HUES64 (cell line): ENCODE measurements around the gene NFU1.
"Not testable (repeated sequence)": the region's sequence is repeated elsewhere in the genome, so short reads cannot be mapped to it uniquely, and the experiment has no call there.

Experiments
- H3K27ac ChIP-seq: 2 replicates; pipeline ENCODE4 v1.7.0; 2013; ENCODE audit warnings: low read depth, low read length, inconsistent platforms
- H3K27me3 ChIP-seq: 2 replicates; pipeline ENCODE4 v1.6.1; 2013; ENCODE audit warnings: mild to moderate bottlenecking, low read length; ENCODE audit not compliant: insufficient read depth
- H3K36me3 ChIP-seq: 2 replicates; pipeline ENCODE4 v1.6.1; 2013; ENCODE audit warnings: mild to moderate bottlenecking, low read length; ENCODE audit not compliant: insufficient read depth
- H3K4me1 ChIP-seq: 2 replicates; pipeline ENCODE4 v1.6.1; 2013; ENCODE audit warnings: mild to moderate bottlenecking, low read length, moderate library complexity; ENCODE audit not compliant: insufficient read depth
- H3K4me3 ChIP-seq: 2 replicates; pipeline ENCODE4 v1.5.1; 2013; ENCODE audit warnings: mild to moderate bottlenecking, low read length, moderate library complexity
- H3K9ac ChIP-seq: 2 replicates; pipeline ENCODE4 v1.6.1; 2013; ENCODE audit warnings: mild to moderate bottlenecking, low read depth, low read length
- H3K9me3 ChIP-seq: 2 replicates; pipeline ENCODE4 v1.6.1; 2013; ENCODE audit warnings: low read depth, low read length; ENCODE audit not compliant: insufficient read depth
- WGBS: fragments of 150-250, 120-280 bp; methylation state at CpG from one replicate; pipeline ENCODE4 v1.1.7; 2013; ENCODE audit warnings: missing lambda C conversion rate; 5-methylcytosine and 5-hydroxymethylcytosine counted together

Gene NFU1

DNA sequence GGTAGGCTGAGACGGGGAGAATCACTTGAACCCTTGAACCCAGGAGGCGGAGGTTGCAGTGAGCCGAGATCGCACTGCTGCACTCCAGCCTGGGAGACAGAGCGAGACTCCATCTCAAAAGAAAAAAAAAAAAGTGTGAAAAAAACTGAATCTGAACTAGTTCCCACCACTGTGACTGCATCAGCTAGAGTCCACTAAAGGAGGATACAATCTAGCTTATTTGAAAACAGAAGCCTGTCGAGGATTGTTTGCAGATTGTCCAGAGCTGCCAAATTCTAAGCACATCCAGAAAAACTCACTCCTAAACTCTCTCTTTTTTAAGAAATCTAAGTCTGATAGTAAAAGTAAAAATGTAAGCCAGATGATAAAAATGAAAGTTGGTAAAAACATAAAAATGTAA, 60.8 kb downstream of the NFU1 start:
- no peaks in the 10 kb centered on the region for H3K27me3 ChIP-seq
- H3K36me3 ChIP-seq = peaks cover 20% of the 10 kb centered on the region
- H3K4me1 ChIP-seq = no peaks in the 10 kb centered on the region
- no peak overlapping the region for H3K4me3 ChIP-seq
- H3K9me3 ChIP-seq = no peaks in the 10 kb centered on the region
- 85% methylated on average over 6 of the region's 6 CpGs for WGBS
- H3K9ac ChIP-seq = no peak overlapping the region
- no peak overlapping the region for H3K27ac ChIP-seq

DNA sequence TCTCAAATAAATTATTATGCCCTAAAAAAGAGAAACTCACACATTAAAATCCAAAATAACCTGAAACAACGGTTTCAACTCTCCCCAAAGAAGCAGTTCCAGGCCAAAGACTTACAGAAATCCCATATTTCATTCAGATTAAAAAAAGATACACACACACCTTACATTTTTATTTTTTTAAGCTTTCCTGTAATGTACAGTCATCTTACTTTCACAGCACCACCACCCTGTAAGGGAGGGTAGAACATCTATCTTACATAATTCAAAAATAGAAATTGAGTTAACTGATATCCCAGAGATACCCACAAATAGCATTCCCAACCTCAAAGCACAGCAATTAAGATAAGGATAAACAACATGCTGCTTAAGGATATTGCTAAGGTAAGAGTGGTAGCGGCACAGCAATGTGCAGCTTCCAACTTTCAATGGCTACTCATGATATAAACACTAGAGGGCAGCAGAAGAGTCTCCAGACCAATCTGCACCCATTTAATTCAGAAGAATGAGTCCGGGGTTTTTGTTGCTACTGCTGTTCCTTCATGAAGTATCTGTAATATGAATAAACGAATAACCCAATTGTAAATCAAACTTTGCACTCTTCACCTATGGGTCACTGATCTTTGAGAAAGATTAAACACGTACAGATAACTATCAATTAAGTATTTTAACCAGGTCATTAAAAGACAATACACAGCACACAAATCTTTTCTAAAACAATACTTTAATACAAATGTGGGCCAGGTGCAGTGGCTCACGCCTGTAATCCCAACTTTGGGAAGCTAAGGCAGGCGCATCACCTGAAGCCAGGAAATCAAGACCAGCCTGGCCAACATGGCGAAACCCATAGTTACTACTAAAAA, 61.5 kb downstream of the NFU1 start:
- 93% methylated on average over 6 of the region's 8 CpGs for WGBS
- peaks cover 21% of the 10 kb centered on the region for H3K36me3 ChIP-seq
- H3K4me3 ChIP-seq = no peak overlapping the region
- H3K4me1 ChIP-seq = no peaks in the 10 kb centered on the region
- no peaks in the 10 kb centered on the region for H3K27me3 ChIP-seq
- H3K9ac ChIP-seq = no peak overlapping the region
- no peak overlapping the region for H3K27ac ChIP-seq
- H3K9me3 ChIP-seq = no peaks in the 10 kb centered on the region

DNA sequence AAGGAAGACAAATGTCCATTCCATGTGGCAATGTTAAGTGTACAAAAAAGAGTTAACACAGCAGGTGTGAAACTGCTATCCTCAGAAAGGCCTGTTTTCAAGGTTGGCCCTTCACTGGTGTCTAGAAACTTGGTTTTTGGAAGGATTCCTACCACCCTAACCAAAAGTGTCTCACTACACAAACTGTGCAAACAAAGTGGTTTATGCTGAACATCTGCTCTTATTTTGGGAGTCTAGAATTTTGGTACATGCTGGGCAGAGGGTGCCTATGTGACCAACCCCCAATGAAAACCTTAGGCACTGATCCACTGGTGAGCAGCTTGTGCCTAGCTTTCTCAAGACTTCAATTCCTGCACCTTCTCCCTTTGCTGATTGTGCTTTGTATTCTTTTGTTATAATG, 64.5 kb downstream of the NFU1 start:
- no peak overlapping the region for H3K9ac ChIP-seq
- H3K9me3 ChIP-seq = no peaks in the 10 kb centered on the region
- no peaks in the 10 kb centered on the region for H3K27me3 ChIP-seq
- H3K36me3 ChIP-seq = peaks cover 50% of the 10 kb centered on the region
- H3K4me3 ChIP-seq = no peak overlapping the region
- H3K27ac ChIP-seq = no peak overlapping the region
- no peaks in the 10 kb centered on the region for H3K4me1 ChIP-seq

DNA sequence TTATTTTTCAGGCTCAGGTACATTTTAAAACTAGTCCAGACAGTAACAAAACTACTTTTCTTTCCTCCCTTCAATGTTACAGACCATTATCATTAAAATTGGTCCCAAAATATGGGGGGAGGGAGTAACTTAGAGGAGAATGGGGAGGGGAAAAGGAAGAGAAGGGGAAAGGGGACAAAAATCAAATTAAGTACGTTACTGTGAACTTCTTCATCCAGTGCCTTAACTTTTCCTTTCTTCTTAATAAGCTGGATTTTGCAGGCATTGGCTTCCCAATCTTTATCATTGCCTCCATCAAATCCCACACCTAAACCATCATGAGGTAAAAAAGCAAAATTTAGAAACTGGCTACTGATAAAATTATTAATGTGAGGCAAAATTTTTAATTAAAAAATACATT, 67.4 kb downstream of the NFU1 start:
- Histone ChIP-seq H3K36me3 (peaks cover 68% of the 10 kb centered on the region), H3K9me3 (no peaks in the 10 kb centered on the region), H3K9ac (no peak overlapping the region), H3K4me1 (no peaks in the 10 kb centered on the region), H3K27ac (no peak overlapping the region), H3K27me3 (no peaks in the 10 kb centered on the region), H3K4me3 (no peak overlapping the region)
- WGBS = 90% methylated on average over 1 of the region's 1 CpG

DNA sequence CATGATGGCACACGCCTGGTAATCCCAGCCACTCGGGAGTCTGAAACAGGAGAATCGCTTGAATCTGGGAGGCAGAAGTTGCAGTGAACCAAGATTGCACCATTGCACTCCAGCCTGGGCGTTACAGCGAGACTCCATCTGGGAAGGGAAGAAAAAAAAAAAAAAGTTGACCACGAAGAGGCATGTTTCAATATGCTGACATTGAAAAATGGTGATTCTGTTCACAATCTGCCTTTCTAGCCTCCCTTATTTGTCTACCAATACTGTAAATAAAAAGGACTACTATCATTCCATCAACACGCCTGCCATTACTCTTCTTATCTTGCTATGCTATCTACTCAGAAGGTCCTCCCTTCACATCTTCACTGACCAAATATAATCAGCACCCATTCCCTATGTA, 68.6 kb downstream of the NFU1 start:
- H3K36me3 ChIP-seq = peaks cover 75% of the 10 kb centered on the region
- H3K4me3 ChIP-seq = no peak overlapping the region
- H3K9me3 ChIP-seq = no peaks in the 10 kb centered on the region
- no peak overlapping the region for H3K27ac ChIP-seq
- H3K27me3 ChIP-seq = no peaks in the 10 kb centered on the region
- WGBS = 96% methylated on average over 7 of the region's 7 CpGs
- no peaks in the 10 kb centered on the region for H3K4me1 ChIP-seq
- H3K9ac ChIP-seq = no peak overlapping the region

DNA sequence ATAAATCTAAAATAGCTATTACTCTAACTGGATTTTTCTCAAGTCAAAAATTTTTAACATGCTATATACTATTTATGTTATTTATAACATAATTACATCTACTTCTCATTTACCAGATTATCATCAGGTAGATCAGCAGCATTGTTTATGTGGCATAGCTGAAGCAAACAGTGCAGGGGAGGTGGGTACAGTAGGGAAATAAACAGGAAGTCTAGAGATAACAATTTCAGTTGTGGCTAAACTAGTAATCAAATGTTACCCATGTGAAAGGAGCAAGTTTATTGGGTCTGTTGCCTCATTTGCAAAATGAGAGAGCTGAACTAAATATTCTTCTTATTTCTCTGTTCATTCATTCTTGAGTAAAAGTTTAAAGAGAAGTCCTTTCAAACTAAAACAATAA, 77.9 kb downstream of the NFU1 start:
- peaks cover 94% of the 10 kb centered on the region for H3K36me3 ChIP-seq
- peak overlapping the region; percentile 82 for H3K27ac ChIP-seq
- no peaks in the 10 kb centered on the region for H3K9me3 ChIP-seq
- H3K4me1 ChIP-seq = peaks cover 21% of the 10 kb centered on the region
- H3K27me3 ChIP-seq = no peaks in the 10 kb centered on the region
- no peak overlapping the region for H3K9ac ChIP-seq
- no peak overlapping the region for H3K4me3 ChIP-seq

DNA sequence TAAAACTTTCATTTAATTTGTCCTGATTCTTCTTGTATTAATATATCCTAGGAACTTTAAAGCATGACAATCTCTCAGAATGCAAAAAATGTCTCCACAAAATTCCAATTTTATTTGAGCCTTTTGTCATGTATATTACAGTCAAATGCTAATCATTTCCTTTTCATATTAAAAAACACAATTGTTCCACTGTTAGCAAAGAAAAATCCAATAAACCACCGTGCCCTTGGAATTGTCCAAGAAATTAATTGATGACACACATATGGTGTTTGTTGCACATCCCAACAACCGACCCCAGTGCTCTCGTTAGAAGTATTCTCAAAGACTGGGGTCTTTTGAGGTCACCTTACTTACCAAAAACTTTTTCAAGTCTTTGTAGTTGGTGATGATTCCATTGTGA, 78.3 kb downstream of the NFU1 start:
- H3K36me3 ChIP-seq = peaks cover 94% of the 10 kb centered on the region
- no peaks in the 10 kb centered on the region for H3K27me3 ChIP-seq
- H3K4me1 ChIP-seq = peaks cover 21% of the 10 kb centered on the region
- H3K27ac ChIP-seq = peak overlapping the region; percentile 82
- H3K9ac ChIP-seq = no peak overlapping the region
- H3K9me3 ChIP-seq = no peaks in the 10 kb centered on the region
- H3K4me3 ChIP-seq = no peak overlapping the region; the same call in 1 of the 2 replicates
- 61% methylated on average over 3 of the region's 3 CpGs for WGBS

DNA sequence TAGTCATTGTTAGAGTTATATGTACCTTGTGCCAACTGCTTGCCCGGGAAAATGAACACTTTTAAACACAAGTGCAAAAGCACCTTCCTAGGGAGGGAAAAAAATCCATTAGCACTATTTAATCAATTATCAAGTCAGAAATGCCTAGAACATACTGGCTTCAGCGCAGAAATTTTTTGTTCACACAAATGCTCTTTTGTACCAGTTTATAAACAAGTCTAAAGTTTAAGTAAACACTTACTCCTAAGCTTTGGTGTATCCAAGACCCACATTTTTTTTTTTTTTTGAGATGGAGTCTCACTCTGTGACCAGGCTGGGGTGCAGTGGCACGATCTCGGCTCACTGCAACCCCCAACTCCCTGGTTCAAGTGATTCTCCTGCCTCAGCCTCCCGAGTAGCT, 80.8 kb downstream of the NFU1 start:
- 94% methylated on average over 5 of the region's 5 CpGs for WGBS
- peaks cover 21% of the 10 kb centered on the region for H3K4me1 ChIP-seq
- H3K9ac ChIP-seq = no peak overlapping the region
- H3K27ac ChIP-seq = no peak overlapping the region
- H3K27me3 ChIP-seq = no peaks in the 10 kb centered on the region
- no peak overlapping the region for H3K4me3 ChIP-seq
- peaks cover 90% of the 10 kb centered on the region for H3K36me3 ChIP-seq
- H3K9me3 ChIP-seq = no peaks in the 10 kb centered on the region

DNA sequence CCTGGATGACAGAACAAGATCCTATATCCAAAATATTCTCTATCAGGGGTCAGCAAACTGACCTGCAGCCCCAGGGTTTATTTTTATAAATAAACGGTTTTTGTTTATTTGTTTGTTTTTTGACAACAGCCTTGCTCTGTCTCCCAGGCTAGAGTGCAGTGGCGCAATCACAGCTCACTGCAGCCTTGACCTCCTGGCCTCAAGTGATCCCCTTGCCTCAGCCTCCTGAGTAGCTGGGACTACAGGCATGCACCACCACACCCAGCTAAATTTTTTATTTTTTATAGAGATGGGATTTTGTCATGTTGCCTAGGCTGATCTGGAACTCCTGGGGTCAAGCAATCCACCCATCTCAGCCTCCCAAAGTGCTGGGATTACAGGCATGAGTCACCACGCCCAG, 82.3 kb downstream of the NFU1 start:
- Histone ChIP-seq H3K36me3 (peaks cover 90% of the 10 kb centered on the region), H3K4me1 (peaks cover 21% of the 10 kb centered on the region)
- H3K27ac ChIP-seq, H3K27me3 ChIP-seq, H3K4me3 ChIP-seq, H3K9me3 ChIP-seq, H3K9ac ChIP-seq: not testable (repeated sequence)
- 94% methylated on average over 2 of the region's 3 CpGs for WGBS

DNA sequence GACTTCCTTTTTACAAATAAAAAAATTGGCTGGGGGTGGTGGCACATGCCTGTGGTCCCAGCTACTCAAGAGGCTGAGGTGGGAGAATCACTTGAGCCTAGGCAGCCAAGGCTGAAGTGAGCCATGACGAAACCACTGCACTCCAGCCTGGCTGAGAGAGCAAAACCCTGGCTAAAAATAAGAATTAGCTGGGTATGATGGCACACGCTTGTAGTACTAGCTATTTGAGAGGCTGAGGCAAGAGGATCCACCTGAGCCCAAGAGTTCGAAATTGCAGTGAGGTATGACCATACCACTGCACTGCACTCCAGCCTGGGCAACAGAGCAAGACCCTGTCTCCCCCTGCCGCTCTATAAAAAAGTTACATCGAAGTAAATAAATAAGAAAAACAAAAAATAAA, 83.9 kb downstream of the NFU1 start:
- H3K4me3 ChIP-seq = no peak overlapping the region
- no peak overlapping the region for H3K9ac ChIP-seq
- peaks cover 6% of the 10 kb centered on the region; the same call in 1 of the 2 replicates for H3K4me1 ChIP-seq
- H3K36me3 ChIP-seq = peaks cover 90% of the 10 kb centered on the region
- no peaks in the 10 kb centered on the region for H3K9me3 ChIP-seq
- 98% methylated on average over 5 of the region's 5 CpGs for whole genome bisulfite sequencing
- H3K27me3 ChIP-seq = no peaks in the 10 kb centered on the region
- no peak overlapping the region for H3K27ac ChIP-seq

DNA sequence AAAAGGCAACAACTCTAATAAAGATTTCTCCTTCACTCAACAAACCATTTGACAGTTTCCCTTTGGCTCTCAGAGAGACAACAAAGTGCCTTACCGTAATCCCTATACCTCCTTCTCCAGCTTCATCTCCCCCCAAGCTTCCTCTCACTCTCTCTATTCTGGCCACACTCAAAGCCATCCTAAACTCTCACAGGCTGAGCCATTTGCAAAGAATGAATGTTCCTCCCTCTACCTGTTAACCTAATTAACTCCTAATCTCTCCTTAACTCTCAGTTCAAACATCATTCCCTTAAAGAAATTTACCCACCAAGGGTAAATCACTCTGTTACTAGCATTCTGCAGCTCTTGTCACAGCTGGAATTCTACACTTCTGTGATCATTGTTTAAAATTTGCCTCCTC, 88.5 kb downstream of the NFU1 start:
- Histone ChIP-seq H3K36me3 (peaks cover 91% of the 10 kb centered on the region), H3K9me3 (no peaks in the 10 kb centered on the region), H3K4me1 (no peaks in the 10 kb centered on the region), H3K9ac (no peak overlapping the region), H3K27me3 (no peaks in the 10 kb centered on the region), H3K4me3 (no peak overlapping the region), H3K27ac (no peak overlapping the region)
- WGBS = 76% methylated on average over 1 of the region's 1 CpG
